CD4-positive, alpha-beta T cell (primary cell): ENCODE measurements around the gene CCL23. TPM values are rescaled to one million over a fixed set of nuclear protein-coding genes. Genes with fewer than 3 reads are reported as not detected.

Source experiments
- ATAC-seq: fragments of 200-7000 bp; cut with Tn5 transposase; one replicate; pipeline ENCODE4 v1.10.0; 2022; ENCODE audit warnings: mild to moderate bottlenecking; ENCODE audit not compliant: poor library complexity
- CTCF ChIA-PET: fragments of 350-600 bp; sonication (Branson Sonifier 250); formaldehyde crosslinking; loops from one replicate; lab custom pipeline; 2021; ENCODE audit warnings: antibody characterized with exemption, inconsistent platforms; lab: Charles Lee
- POLR2A ChIA-PET: fragments of 350-600 bp; sonication (Branson Sonifier 250); formaldehyde crosslinking; loops from one replicate; lab custom pipeline; 2021; ENCODE audit warnings: antibody characterized with exemption, inconsistent platforms; lab: Charles Lee
- DNase-seq, 14 experiments: peaks; one replicate each; pipeline ENCODE4 v3.0.0-alpha.2; 2013 to 2020; ENCODE audit warnings: mixed read lengths in 2 of 14
- H3K27ac ChIP-seq, 2 donors: one replicate each; pipeline versions ENCODE4 v1.5.1 to v1.7.0; 2013; ENCODE audit warnings: low read length in 2 of 2, low read depth in 1 of 2, mild to moderate bottlenecking in 1 of 2
- H3K27me3 ChIP-seq, 2 experiments: 1 replicate in 1 of 2; 2 replicates in 1 of 2; pipeline versions ENCODE4 v1.6.1 to v1.7.0; 2013; ENCODE audit warnings: low read length in 2 of 2, control low read depth in 1 of 2, mild to moderate bottlenecking in 1 of 2, moderate library complexity in 1 of 2; ENCODE audit not compliant: insufficient read depth in 2 of 2, control insufficient read depth in 1 of 2
- H3K36me3 ChIP-seq: one replicate; pipeline ENCODE4 v1.6.1; 2013; ENCODE audit warnings: low read length, control low read depth; ENCODE audit not compliant: insufficient read depth
- H3K4me1 ChIP-seq: one replicate; pipeline ENCODE4 v1.6.1; 2013; ENCODE audit warnings: low read length, control low read depth; ENCODE audit not compliant: insufficient read depth
- H3K4me3 ChIP-seq: one replicate; pipeline ENCODE4 v1.5.1; 2013; ENCODE audit warnings: mild to moderate bottlenecking, low read length, moderate library complexity
- H3K9me3 ChIP-seq, 2 experiments: 1 replicate in 1 of 2; 2 replicates in 1 of 2; pipeline versions ENCODE4 v1.6.1 to v1.7.0; 2013; ENCODE audit warnings: low read length in 2 of 2, mild to moderate bottlenecking in 2 of 2, control low read depth in 1 of 2, moderate library complexity in 1 of 2; ENCODE audit not compliant: control insufficient read depth in 1 of 2, insufficient read depth in 1 of 2
- H3K27ac Mint-ChIP-seq: one replicate; pipeline ENCODE4 v1.8.0; 2020; ENCODE audit warnings: mixed read lengths
- H3K27me3 Mint-ChIP-seq: one replicate; pipeline ENCODE4 v1.8.0; 2021; ENCODE audit warnings: mixed read lengths
- H3K36me3 Mint-ChIP-seq: one replicate; pipeline ENCODE4 v1.8.0; 2021; ENCODE audit warnings: low read depth, mixed read lengths
- H3K4me1 Mint-ChIP-seq: one replicate; pipeline ENCODE4 v1.8.0; 2021; ENCODE audit warnings: low read depth, mixed read lengths
- H3K4me3 Mint-ChIP-seq: one replicate; pipeline ENCODE4 v1.8.0; 2020; ENCODE audit warnings: mild to moderate bottlenecking, mixed read lengths
- H3K9me3 Mint-ChIP-seq: one replicate; pipeline ENCODE4 v1.8.0; 2020; ENCODE audit warnings: mixed read lengths
- intact Hi-C, 2 experiments: fragments of 100-400 bp; cut with DNase I in 1 of 2; cut with micrococcal nuclease in 1 of 2; formaldehyde crosslinking; loops; one replicate each; pipeline versions ENCODE4 v1.15.1 to v1.9.0; 2023 to 2025; cut with DNase I, micrococcal nuclease
- total RNA-seq, 174 experiments: library from RNA in 2 of 174; stranded (reverse) in 2 of 174; gene quantifications; one replicate each; pipeline ENCODE4 v1.2.3 and lab custom pipeline; 2021 to 2026
- TF ChIP-seq, protein P1 (sequence below): fragments of 200-600 bp; IDR thresholded peaks from one replicate; pipeline ENCODE4 v1.8.0; 2022; ENCODE audit warnings: antibody characterized with exemption, mild to moderate bottlenecking

CCL23 gene
- total RNA-seq, 2 experiments from 2014 or later = not detected

- intact Hi-C loops = no loop called here
- Histone ChIP-seq H3K9me3 (peaks cover 5% of the 10 kb centered on the region in 2 experiments), H3K4me3 (no peak overlapping the region), H3K4me1 (no peaks in the 10 kb centered on the region), H3K27ac (no peak overlapping the region), H3K36me3 (no peaks in the 10 kb centered on the region), H3K27me3 (peaks cover 0 to 5% of the 10 kb centered on the region in 2 experiments)
- ChIA-PET POLR2A (no interaction called here), CTCF (no interaction called here)
- peaks cover 11% of the 10 kb centered on the region for H3K27me3 Mint-ChIP-seq
- no peak overlapping the region for H3K27ac Mint-ChIP-seq
- DNase-seq (no peak), ATAC-seq (no peak)
- no peaks in the 10 kb centered on the region for H3K9me3 Mint-ChIP-seq
- TF ChIP-seq, protein P1, sequence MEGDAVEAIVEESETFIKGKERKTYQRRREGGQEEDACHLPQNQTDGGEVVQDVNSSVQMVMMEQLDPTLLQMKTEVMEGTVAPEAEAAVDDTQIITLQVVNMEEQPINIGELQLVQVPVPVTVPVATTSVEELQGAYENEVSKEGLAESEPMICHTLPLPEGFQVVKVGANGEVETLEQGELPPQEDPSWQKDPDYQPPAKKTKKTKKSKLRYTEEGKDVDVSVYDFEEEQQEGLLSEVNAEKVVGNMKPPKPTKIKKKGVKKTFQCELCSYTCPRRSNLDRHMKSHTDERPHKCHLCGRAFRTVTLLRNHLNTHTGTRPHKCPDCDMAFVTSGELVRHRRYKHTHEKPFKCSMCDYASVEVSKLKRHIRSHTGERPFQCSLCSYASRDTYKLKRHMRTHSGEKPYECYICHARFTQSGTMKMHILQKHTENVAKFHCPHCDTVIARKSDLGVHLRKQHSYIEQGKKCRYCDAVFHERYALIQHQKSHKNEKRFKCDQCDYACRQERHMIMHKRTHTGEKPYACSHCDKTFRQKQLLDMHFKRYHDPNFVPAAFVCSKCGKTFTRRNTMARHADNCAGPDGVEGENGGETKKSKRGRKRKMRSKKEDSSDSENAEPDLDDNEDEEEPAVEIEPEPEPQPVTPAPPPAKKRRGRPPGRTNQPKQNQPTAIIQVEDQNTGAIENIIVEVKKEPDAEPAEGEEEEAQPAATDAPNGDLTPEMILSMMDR = no peak
- H3K4me3 Mint-ChIP-seq = no peak overlapping the region
- no peaks in the 10 kb centered on the region for H3K36me3 Mint-ChIP-seq
- H3K4me1 Mint-ChIP-seq = no peaks in the 10 kb centered on the region
Measured at GRCh38 chr17:35991075-35991474, 26.7 kb downstream of the CCL23 start.

- H3K27me3 Mint-ChIP-seq = no peaks in the 10 kb centered on the region
- no peak for DNase-seq
- TF ChIP-seq, protein P1 = no peak
- Histone ChIP-seq H3K4me3 (no peak overlapping the region), H3K4me1 (no peaks in the 10 kb centered on the region), H3K36me3 (no peaks in the 10 kb centered on the region), H3K27me3 (peaks cover 0 to 5% of the 10 kb centered on the region in 2 experiments), H3K9me3 (peaks cover 5% of the 10 kb centered on the region in 2 experiments), H3K27ac (no peak overlapping the region)
- intact Hi-C loops = no loop called here
- no peak for ATAC-seq
- H3K4me1 Mint-ChIP-seq = no peaks in the 10 kb centered on the region
- H3K9me3 Mint-ChIP-seq = no peaks in the 10 kb centered on the region
- H3K27ac Mint-ChIP-seq = no peak overlapping the region
- ChIA-PET CTCF (no interaction called here), POLR2A (no interaction called here)
- no peak overlapping the region for H3K4me3 Mint-ChIP-seq
- no peaks in the 10 kb centered on the region for H3K36me3 Mint-ChIP-seq
Measured at GRCh38 chr17:35988164-35988563, 29.6 kb downstream of the CCL23 start.

- no peaks in the 10 kb centered on the region for H3K27me3 Mint-ChIP-seq
- H3K27ac ChIP-seq = no peak within 1 kb of the TSS
- peaks cover 5% of the 10 kb centered on the region in 2 experiments for H3K9me3 ChIP-seq
- H3K9me3 Mint-ChIP-seq = no peaks in the 10 kb centered on the region
- no peak within 1 kb of the TSS for H3K4me3 ChIP-seq
- no peaks in the 10 kb centered on the region for H3K4me1 ChIP-seq
- CTCF ChIA-PET = no interaction called here
- H3K36me3 Mint-ChIP-seq = no peaks in the 10 kb centered on the region
- TF ChIP-seq, protein P1 = no peak
- ATAC-seq (no peak), DNase-seq (no peak)
- H3K27me3 ChIP-seq = no peaks in the 10 kb centered on the region
- no peak within 1 kb of the TSS for H3K4me3 Mint-ChIP-seq
- no peaks in the 10 kb centered on the region for H3K4me1 Mint-ChIP-seq
- intact Hi-C loops = no loop called here
- POLR2A ChIA-PET = no interaction called here
- H3K36me3 ChIP-seq = no peaks in the 10 kb centered on the region
- no peak within 1 kb of the TSS for H3K27ac Mint-ChIP-seq
Measured at GRCh38 chr17:35986643-35987042, 31.1 kb downstream of the CCL23 start, which contains the start of gene CCL14. TSS of gene CCL14 (minus strand) at chr17:35986729. CDS start at chr17:35986649, 80 bp downstream.
